IPS-NIHi7 (cell line): ENCODE results near the gene TREX2.
A peak's percentile ranks its signal among the peaks of the same experiment; 100 is the strongest.
"Not testable (repeated sequence)": the region's sequence is repeated elsewhere in the genome, so short reads cannot be mapped to it uniquely, and the experiment has no call there.

Experiments
- DNase-seq: peaks from one replicate; pipeline ENCODE4 v3.0.0; 2012; ENCODE audit warnings: mixed read lengths; ENCODE audit errors: extremely low spot score

Gene TREX2

DNA sequence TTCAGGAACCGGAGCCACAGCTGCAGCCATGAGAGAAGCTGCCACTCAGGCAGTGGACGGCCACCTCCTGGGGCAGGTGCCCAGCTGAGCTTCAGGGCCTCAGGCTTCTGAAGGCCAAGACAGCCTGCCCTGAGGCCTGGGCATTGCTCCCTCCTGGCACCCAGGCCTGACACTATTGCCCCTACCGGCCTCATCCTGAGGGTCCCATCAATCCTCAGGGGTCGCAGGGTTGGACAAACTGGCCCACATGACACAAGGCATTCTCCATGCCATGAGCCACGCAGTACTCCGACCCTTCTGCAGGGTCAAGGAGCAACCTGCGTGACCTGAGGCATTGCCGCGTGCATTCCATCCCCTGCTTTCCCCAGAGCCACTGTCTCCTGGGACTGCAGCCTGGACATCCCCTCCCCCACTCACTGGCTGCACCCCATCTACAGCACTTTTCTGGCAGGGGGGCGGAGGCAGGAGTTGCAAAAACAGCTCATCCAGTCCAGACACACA is 37.6 kb downstream of the TREX2 start:
- DNase-seq: no peak

DNA sequence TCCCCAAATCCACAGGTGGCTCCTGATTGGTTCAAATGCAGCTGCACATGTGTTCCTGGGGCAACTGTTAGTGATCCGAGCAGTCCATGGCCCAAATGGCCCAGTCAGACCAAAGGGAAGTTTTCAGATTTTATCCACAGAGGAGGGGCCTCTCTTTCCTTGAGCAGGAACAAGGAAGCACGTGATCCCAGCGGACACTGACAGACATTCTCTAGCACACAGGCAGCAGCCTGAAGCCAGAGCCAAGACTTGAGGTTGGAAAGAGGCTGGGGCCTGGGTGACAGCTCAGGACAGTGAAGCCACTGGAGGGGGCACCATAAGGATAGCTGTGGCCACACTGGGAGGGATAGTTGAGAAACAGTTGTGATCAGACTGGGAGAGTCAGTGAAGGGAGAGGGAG is 38.1 kb downstream of the TREX2 start:
- DNase-seq: no peak

DNA sequence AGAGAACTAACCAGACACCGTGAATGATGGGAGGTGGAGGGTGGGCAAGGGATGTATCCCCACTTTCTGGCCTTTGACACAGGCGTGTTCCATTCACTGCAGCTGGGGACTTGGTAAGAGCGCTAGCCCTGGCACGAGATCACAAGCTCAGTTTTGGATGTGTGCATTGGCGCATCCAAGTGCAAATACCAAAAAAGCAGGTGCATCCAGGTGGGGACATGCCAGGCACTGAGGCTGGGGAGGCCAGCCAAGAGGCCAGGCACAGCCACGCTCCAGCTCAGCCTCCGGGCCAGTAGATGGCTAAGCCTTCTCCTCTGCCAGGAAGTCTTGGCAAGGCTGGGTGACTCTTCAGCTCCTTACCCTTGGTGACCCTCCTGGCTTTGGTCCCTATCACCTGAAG is 39.0 kb downstream of the TREX2 start:
- no peak for DNase-seq

DNA sequence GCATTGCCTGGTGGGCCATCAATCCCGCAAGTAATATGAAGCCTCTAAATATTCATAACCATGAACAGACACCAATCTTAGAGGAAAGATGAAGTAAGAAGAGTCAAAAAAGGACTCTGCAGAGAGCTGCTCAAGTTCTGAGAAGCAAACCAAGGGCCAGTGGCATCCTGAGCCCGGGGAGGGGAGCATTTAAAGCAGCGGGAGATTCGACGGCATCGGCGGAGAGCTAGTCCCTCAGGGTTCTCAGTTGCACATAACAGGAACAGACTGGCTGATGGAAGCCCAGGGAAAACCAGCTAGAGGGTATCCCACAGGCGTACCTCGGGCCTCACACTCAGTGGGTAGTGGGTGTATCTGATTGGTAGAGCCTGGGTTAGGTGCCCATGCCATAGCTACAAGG is 39.8 kb downstream of the TREX2 start:
- DNase-seq: no peak

DNA sequence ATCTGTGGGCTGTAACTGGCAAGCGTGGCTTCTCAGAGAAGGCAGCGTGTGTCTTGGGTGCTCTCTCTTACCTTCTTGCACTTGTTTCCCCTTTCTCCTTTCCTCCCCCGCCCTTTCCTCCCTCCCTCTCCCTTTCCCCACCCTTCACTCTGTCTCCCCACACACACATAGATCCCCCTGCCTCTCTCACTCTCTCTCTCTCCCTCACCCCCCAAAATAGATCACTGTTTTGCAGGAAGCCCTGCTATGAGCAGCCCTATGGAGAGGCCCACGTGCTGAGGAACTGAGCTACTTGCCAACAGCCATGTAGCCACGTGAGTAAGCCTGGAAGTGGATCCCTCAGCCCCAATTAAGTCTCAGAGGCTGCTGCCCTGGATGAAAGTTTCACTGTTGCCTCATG is 40.4 kb downstream of the TREX2 start:
- DNase-seq: no peak

DNA sequence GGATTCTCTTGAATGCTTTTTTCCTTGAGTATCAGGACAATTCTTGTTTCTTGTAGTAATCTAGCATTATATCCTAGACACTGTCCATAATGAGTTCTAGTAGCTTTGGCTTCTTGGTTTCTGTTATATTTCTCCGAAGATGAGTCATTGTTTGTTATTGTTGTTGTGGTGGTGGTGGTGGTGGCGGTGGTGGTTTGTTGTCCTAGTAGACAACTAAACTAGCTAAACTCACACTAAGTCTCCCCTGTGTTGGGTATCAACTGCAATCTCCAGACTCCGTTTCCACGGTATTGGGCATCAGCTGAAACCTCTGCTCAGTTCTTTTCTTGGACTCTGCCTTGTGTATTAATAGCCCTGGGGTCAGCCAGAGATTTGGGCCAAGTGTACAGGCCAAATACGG is 41.5 kb downstream of the TREX2 start:
- not testable (repeated sequence) for DNase-seq

DNA sequence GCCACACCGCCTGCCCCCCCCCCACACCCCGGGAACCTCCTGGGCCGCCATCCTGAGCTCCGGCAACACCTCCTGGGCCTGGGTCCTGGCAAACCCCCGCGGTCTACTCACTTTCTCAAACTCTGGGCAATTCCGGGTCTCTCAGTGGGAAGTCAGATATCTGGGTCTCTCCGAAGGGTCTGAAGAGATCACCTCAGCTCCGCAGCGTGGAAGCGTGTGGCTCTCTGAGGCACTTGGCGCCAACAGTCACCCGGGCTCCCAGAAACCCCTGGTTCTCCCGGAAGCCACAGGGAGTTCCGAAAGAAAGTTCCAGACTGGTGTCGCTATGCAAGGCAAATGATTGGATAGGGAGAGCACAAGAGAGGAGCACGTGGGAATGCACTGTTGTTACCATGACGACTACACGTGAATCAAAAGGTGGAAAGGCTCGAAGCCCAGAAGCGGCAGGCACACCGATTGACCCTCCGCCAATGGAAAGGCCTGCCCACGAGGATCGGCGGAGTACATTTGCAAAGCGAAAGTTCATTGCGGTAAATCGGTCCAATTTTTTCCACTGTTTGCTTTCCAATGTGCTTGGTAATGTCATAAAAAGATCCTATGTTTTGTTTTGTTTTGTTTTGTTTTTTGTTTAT is 44.6 kb downstream of the TREX2 start, which contains the start of gene PNMA6E:
Gene PNMA6E (minus strand): TSS at position 218 of the 632 bp plus-strand sequence. CDS start 2,501 bp downstream, outside the sequence.
- DNase-seq: no peak

DNA sequence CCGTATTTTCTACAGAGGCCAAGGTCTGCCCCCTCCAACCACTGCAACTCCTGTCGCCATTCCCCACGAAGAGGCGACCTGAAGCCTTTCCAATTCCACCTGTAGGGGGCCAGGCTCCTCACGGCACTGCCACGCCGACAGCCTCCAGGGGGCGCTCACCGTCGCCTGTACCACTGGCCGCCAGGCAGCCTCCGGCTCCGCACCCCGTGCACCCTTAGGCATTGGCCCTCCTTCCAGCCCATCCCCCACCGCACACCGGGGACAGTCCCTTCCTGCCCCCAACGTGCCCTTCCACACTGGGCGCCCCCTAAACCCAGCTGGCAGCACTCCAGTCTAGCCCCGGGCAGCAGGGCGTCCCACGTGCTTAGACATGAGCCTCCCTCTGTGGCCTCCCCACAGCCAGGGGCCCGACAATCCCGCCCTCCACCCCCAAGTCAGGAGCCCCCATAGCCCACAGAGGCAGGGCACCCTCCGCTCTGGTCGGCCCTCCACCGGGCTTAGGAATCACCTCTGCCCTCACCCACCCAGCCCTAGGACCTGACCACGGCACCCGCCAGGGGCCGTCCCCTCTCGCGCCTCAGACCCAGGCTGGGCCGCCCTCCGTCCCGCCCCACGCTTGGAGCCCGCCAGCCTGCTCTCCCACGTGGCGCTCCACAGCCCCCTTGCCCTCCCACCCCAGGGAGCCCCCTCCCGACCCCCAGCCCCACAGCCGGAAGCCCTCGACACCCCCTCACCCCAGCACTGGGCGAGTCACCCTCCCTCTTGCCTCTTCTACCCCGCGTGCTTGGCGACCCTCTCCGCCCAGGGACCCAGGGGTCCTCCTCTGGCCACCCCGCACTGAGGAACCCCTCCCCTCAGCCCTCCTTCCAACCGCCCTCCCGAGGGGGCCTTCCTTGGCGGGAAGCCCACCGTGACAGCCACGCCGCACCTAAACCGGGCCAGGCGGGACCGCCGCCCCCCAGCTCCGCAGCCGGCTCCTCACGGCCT is 45.4 kb downstream of the TREX2 start:
- DNase-seq: peak; percentile 83

DNA sequence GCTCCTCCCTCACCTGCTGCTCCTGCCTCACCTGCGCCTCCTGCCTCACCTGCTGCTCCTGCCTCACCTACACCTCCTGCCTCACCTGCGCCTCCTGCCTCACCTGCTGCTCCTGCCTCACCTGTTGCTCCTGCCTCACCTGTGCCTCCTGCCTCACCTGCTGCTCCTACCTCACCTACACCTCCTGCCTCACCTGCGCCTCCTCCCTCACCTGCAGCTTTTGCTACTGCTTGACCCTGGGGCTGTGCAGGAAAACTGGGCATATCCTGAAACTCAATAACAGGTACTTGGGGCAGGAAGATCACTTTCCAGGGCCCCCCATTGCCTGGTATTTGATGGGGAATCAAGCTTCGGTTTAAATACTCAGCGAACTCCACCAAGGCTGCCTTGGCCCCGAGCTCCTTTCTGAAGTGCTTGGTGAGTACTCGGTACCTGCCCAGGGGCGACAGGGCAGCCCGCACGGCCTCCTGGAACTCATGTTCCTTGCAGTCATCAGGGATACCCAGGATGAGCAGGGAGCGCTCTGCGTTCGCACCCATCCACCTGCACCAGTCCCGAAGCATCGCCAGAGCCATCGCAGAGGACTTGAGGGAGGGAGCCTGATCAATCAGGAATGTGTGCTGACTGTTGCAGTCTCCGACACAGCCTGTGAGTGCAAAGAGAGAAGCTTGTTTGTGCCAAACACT is 47.4 kb downstream of the TREX2 start:
- DNase-seq: no peak

DNA sequence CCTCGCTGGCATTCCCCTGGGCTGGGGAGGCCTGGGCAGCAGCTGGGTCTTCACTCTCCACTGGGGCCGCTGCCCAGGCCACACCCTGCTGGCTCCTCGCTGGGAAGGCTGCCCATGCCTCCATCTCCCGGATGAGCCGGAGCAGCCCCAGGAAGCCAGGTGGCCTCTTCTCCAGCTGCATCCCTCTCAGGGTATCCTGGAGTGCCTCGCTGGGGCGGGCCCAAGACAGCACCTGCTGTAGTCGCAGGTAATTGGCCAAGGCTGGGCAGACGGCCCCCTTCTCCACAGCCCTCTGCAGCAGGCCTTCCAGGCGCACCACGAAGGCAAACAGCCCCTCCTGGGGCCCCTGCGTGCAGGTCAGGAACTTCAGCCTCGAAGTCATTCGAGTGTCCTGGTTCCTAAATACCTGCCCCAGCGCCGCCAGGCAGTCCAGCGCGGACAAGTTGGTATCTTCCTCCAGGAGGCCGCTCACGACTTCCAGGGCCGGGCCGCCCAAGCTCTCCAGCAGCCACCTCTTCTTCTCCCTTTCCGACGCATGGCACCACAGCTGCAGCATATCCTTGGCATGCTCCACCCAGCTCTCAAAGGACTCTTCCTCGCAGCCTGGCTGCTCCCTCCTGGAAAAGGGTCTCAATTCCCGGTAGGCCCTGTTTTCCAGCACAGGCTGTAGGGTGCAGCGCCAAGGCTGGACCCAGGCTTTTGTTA is 48.4 kb downstream of the TREX2 start:
- no peak for DNase-seq

DNA sequence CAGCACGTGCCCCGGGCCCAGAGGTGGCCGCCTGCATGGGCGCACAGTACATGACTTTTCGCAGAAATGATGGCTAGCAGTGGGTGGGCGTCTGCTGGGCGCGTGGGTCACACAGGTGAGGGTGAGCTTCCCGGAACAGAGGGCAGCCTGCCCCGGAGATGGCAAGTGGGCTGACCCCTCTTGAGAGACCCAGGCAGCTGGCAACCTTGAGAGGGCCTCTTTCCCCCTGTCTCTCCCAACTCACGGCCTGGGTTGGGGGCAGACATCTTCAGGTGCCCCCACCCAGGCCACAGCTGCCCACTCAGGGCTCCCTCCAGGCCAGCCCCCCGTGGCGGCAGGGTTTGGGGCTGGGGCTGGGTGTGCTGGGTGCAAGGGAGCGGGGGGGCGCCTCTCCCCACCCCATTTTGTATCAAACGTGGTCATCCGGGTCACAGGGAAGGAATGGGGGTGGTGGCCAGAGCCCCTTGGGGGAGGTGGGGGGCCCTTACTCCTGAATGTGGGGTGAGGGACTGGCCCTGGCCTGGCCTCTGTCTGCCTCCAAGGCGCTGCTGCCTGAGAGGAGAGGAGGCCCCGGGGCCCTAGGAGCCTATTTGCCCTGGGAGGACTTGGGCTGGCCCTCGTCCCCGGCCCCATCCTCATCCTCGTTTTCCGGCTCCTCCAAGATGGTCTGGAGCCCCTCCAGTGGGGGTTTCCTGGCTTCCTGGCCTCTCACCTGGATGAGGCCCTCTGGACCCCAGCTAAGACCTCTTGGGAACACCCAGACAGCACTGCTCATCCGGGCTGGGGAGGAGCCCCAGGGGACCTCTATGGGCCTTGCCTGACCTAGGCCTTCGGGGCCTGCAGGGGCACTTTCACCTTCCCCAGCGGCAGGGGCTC is 49.3 kb downstream of the TREX2 start:
- no peak for DNase-seq

DNA sequence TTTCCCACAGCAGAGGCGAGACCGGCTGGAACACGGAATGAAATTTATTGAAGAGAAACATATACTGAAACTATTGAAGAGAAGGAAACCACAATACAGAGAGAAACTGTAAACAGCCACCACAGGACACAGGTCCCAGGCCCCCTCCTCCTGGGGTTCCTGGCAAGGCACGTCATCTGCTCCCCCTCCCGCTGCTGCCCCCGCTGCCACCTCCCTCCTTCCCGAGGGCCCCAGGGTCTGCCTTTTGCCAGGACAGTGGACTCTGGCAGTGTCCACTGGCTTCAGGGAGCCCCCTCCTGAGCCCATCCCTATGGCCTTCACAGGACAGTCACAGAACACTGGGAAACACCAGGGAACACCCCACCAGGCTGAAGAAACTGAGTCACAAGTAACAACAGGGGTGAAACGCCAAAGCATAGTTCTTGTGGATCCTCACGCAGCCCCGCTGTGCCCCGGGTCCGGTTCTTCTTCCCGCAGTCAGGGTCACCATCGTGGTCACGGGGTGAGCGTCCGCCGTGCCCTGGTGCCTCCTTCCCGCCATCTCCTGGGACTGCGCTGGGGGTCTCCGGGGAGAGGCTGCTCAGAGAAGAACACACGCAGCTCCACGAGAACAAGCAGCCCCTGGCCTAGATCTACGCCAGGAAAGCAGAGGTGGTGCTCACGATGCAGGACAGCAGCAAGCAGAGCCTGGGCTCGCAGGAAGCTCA is 50.1 kb downstream of the TREX2 start:
- no peak for DNase-seq

DNA sequence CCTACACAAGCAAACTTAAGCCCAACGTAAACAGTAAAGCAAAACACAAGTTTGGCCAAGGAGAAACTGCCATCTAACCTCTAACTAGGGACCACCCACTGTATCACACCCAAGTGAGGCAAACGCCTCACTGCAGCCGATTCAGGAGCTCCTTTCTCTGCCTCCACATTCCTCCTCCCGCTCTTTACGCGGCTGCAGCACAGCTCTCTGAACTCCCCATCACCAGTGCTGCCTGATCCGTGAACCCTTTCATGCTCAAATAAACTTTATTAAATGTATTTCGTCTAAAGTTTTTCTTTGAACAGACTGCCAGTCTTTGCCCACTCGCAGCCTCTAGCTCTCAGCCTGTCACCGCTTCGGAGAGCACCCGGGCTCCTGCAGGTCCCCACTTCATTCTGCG is 51.2 kb downstream of the TREX2 start:
- no peak for DNase-seq
